ENCODE data around the gene PSMC1. TPM values are rescaled to one million over a fixed set of nuclear protein-coding genes. Genes with fewer than 3 reads are reported as not detected.

Gene PSMC1
- total and polyA plus RNA-seq, 10 of the 15 experiments (the other 5 are each of a cell fraction or from before 2014, with no cell fraction given), result 97.4 to 286 (median 209) TPM

GRCh38 chr14:90288651-90289355 is 32.5 kb downstream of the PSMC1 start:
- Histone ChIP-seq H3K27me3 (replicated peaks in 1 of 2; ENCODE audit: control insufficient read depth in 2 of 2, insufficient read depth in 2 of 2, low read length in 1 of 2) (no peaks in the 10 kb centered on the region), H3K4me2 (ENCODE audit: control insufficient read depth, insufficient read depth) (no peak overlapping the region), H3K79me2 (ENCODE audit: control insufficient read depth, insufficient read depth, low read length) (no peaks in the 10 kb centered on the region), H2AFZ (ENCODE audit: control insufficient read depth, low read depth, low read length) (no peak overlapping the region), H4K20me1 (ENCODE audit: control insufficient read depth, insufficient read depth) (no peaks in the 10 kb centered on the region; the same call in 1 of the 2 replicates), H3K4me1 (ENCODE audit: control insufficient read depth, insufficient read depth, low read length) (no peaks in the 10 kb centered on the region), H3K36me3 (ENCODE audit: control insufficient read depth in 2 of 2, insufficient read depth in 2 of 2, low read length in 1 of 2) (peaks cover 18 to 35% of the 10 kb centered on the region in 2 experiments), H3K27ac (ENCODE audit: control insufficient read depth, insufficient read depth) (no peak overlapping the region), H3K4me3 (no peak overlapping the region), H3K9ac (ENCODE audit: control insufficient read depth, insufficient read depth, low read length) (no peak overlapping the region), H3K9me3 (replicated peaks; ENCODE audit: control insufficient read depth, insufficient read depth, low read length) (no peaks in the 10 kb centered on the region)
- RAD21 ChIA-PET (ENCODE audit: unreplicated experiment), result interaction anchor here (1.0 to 1.2 kb wide), 2 partner anchors 10 to 409 kb away, joined by 3 to 4 read pairs; no protein-coding TSS in a partner anchor
- CTCF ChIA-PET, result interaction anchor here (0.7 to 1.7 kb wide), 12 partner anchors 10 to 408 kb away, joined by 3 to 8 read pairs (median 4); no protein-coding TSS in a partner anchor
- in situ Hi-C loops (cut with MboI), result no loop called here
- SMC1A ChIA-PET (ENCODE audit: uncharacterized antibody, unreplicated experiment), result interaction anchor here (0.6 to 1.3 kb wide), 5 partner anchors 12 to 470 kb away, joined by 3 to 5 read pairs (median 3); no protein-coding TSS in a partner anchor
- 39% methylated on average over 12 of the region's 12 CpGs for WGBS (ENCODE audit: insufficient coverage, insufficient replicate concordance, low lambda C conversion rate, missing lambda C conversion rate)
- TF ChIP-seq JUND (IDR thresholded peaks at IDR 0.05; ENCODE audit: low read depth, low read length), result no peak
- no peak for TF ChIP-seq ZNF687 (IDR thresholded peaks at IDR 0.05)
- TF ChIP-seq CHD4 (IDR thresholded peaks at IDR 0.05), result no peak
- no peak for TF ChIP-seq SP1 (IDR thresholded peaks at IDR 0.05; ENCODE audit: low read depth, low read length)
- no peak for TF ChIP-seq POLR2A (IDR thresholded peaks at IDR 0.05; ENCODE audit: low read depth, low read length)
- no peak for TF ChIP-seq ZNF622 (IDR thresholded peaks at IDR 0.05)
- no peak for TF ChIP-seq BACH1 (IDR thresholded peaks at IDR 0.05; ENCODE audit: borderline replicate concordance)
- 0 out of 2 replicates have a peak, but pooled peaks have one; percentile 11 for TF ChIP-seq TCF12 (IDR thresholded peaks at IDR 0.05; ENCODE audit: low read depth, low read length)
- no peak for TF ChIP-seq POLR2AphosphoS5 (IDR thresholded peaks at IDR 0.05; ENCODE audit: low read length)
- no peak for TF ChIP-seq ATF3 (IDR thresholded peaks at IDR 0.05; ENCODE audit: borderline replicate concordance, extremely low read depth, low read depth, low read length)
- TF ChIP-seq TARDBP (IDR thresholded peaks at IDR 0.05; ENCODE audit: borderline replicate concordance), result no peak
- TF ChIP-seq CREB1 (IDR thresholded peaks at IDR 0.05; ENCODE audit: low read depth), result no peak
- no peak for TF ChIP-seq SREBF1 (IDR thresholded peaks at IDR 0.05; ENCODE audit: low read length)
- 0 out of 2 replicates have a peak, but pooled peaks have one; percentile 28 for TF ChIP-seq BMI1 (IDR thresholded peaks at IDR 0.05; ENCODE audit: borderline replicate concordance)
- TF ChIP-seq KLF5 (IDR thresholded peaks at IDR 0.05; ENCODE audit: partially characterized antibody), result no peak
- POLR2A ChIA-PET, result no interaction called here
- intact Hi-C loops (cut with micrococcal nuclease; ENCODE audit: unreplicated experiment), result loop anchor here (2.0 kb wide), 1 partner anchor 408 kb away; no protein-coding TSS in a partner anchor
- DNase-seq (ENCODE audit: low read depth, low spot score) (no peak), FAIRE-seq (no peak), ATAC-seq (peak; percentile 77)
- no TSS peak for BruUV-seq (replicated peaks)
